OCI-LY1 (cell line): ENCODE data around the gene SPANXC.
"Not testable (repeated sequence)": the region's sequence is repeated elsewhere in the genome, so short reads cannot be mapped to it uniquely, and the experiment has no call there.

ENCODE experiments used
- EZH2 ChIP-seq: fragments of 200-600 bp; sonication (generic), shearing (Covaris generic); IDR thresholded peaks from 2 replicates; pipeline ENCODE4 v1.8.0; 2017; ENCODE audit warnings: borderline replicate concordance, mixed run types, mild to moderate bottlenecking, antibody characterized with exemption, low read length, moderate library complexity, mixed read lengths
- TF ChIP-seq, protein P1 (sequence below): fragments of 200-600 bp; sonication (generic), shearing (Covaris generic); IDR thresholded peaks from 2 replicates; pipeline ENCODE4 v1.5.1; 2017; ENCODE audit warnings: mild to moderate bottlenecking, antibody characterized with exemption, low read length, moderate library complexity, mixed read lengths

DNA sequence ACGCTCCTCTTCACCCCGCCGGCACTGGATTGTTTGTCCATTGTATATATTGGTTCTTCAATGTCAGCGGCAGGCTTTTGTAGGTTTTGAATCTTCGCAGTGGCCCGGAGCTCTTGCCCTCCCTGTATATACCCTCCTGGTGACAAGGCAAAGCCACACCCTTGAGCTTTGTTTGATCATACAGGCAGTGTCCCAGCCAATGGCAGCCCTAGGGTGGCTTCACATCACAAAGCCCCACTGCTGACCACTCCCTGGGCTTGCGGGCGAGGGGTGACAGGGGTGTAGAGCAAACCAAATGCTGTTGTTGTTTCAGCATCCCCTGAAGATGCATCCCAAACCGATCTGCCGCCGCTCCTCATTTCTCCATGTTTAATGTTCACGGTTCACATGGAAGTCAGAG is at the start of gene SPANXC:
- TF ChIP-seq, protein P1, sequence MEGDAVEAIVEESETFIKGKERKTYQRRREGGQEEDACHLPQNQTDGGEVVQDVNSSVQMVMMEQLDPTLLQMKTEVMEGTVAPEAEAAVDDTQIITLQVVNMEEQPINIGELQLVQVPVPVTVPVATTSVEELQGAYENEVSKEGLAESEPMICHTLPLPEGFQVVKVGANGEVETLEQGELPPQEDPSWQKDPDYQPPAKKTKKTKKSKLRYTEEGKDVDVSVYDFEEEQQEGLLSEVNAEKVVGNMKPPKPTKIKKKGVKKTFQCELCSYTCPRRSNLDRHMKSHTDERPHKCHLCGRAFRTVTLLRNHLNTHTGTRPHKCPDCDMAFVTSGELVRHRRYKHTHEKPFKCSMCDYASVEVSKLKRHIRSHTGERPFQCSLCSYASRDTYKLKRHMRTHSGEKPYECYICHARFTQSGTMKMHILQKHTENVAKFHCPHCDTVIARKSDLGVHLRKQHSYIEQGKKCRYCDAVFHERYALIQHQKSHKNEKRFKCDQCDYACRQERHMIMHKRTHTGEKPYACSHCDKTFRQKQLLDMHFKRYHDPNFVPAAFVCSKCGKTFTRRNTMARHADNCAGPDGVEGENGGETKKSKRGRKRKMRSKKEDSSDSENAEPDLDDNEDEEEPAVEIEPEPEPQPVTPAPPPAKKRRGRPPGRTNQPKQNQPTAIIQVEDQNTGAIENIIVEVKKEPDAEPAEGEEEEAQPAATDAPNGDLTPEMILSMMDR, result not testable (repeated sequence)
- not testable (repeated sequence) for TF ChIP-seq EZH2
